HUES48 (cell line): ENCODE results near the gene PMS1.
"Not testable (repeated sequence)": the region's sequence is repeated elsewhere in the genome, so short reads cannot be mapped to it uniquely, and the experiment has no call there.

Experiments used
- H3K27ac ChIP-seq: one replicate; pipeline ENCODE4 v1.7.0; 2013; ENCODE audit warnings: low read depth, low read length, inconsistent platforms
- H3K27me3 ChIP-seq: 2 replicates; pipeline ENCODE4 v1.6.1; 2013; ENCODE audit warnings: mild to moderate bottlenecking, low read length; ENCODE audit not compliant: control insufficient read depth, insufficient read depth
- H3K36me3 ChIP-seq: 2 replicates; pipeline ENCODE4 v1.6.1; 2013; ENCODE audit warnings: low read length; ENCODE audit not compliant: control insufficient read depth, insufficient read depth
- H3K4me1 ChIP-seq: 2 replicates; pipeline ENCODE4 v1.6.1; 2013; ENCODE audit warnings: mild to moderate bottlenecking, low read length; ENCODE audit not compliant: control insufficient read depth, insufficient read depth
- H3K4me3 ChIP-seq: 2 replicates; pipeline ENCODE4 v1.5.1; 2013; ENCODE audit warnings: mild to moderate bottlenecking, low read depth, low read length
- H3K9ac ChIP-seq: 2 replicates; pipeline ENCODE4 v1.6.1; 2013; ENCODE audit warnings: mild to moderate bottlenecking, low read depth, low read length, moderate library complexity
- H3K9me3 ChIP-seq: 2 replicates; pipeline ENCODE4 v1.6.1; 2013; ENCODE audit warnings: low read length; ENCODE audit not compliant: control insufficient read depth, insufficient read depth

PMS1 gene

DNA sequence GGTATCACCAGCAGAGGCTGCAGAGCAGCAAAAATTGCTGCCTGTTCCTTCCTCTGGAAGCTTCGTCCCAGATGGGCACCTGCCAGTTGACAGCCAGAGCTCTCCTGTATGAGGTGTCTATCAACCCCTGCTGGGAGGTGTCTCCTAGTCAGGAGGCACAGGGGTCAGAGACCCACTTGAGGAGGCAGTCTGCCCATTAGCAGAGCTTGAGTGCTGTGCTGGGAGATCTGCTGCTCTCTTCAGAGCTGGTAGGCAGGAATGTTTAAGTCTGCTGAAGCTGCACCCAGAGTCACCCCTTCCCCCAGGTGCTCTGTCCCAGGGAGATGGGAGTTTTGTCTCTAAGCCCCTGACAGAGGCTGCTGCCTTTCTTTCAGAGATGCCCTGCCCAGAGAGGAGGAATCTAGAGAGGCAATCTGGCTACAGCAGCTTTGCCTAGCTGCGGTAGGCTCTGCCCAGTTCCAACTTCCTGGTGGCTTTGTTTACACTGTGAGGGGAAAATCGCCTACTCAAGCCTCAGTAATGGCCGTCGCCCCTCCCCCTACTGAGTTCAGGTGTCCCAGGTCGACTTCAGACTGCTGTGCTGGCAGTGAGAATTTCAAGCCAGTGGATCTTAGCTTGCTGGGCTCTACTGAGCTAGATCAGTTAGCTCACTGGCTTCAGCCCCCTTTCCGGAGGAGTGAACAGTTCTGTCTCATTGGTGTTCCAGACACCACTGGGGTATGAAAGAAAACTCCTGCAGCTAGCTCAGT lies 108.5 kb downstream of the PMS1 start:
- H3K4me1 ChIP-seq, H3K36me3 ChIP-seq, H3K27me3 ChIP-seq, H3K4me3 ChIP-seq, H3K27ac ChIP-seq, H3K9me3 ChIP-seq, H3K9ac ChIP-seq: not testable (repeated sequence)

DNA sequence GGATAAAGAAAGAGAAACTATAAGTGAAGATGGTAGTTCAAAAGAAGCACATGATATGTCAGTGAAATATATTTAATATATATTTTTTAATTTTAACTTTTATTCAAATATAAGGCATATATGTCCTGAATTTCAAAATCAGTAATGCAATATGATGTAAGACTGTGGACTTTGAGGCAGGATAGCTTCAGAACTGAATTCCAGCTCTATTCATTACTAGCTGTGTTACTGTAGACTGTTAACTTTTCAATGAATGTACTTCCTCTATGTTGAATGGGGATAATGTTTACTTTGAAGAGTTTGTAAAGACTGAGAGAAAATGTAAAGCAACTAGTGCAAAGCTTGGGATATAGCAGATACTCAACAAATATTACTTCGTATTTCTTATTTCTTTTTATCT lies 112.6 kb downstream of the PMS1 start:
- Histone ChIP-seq H3K9ac (no peak overlapping the region), H3K9me3 (no peaks in the 10 kb centered on the region; the same call in 1 of the 2 replicates), H3K27me3 (no peaks in the 10 kb centered on the region), H3K4me1 (no peaks in the 10 kb centered on the region), H3K4me3 (no peak overlapping the region), H3K36me3 (no peaks in the 10 kb centered on the region), H3K27ac (no peak overlapping the region)

DNA sequence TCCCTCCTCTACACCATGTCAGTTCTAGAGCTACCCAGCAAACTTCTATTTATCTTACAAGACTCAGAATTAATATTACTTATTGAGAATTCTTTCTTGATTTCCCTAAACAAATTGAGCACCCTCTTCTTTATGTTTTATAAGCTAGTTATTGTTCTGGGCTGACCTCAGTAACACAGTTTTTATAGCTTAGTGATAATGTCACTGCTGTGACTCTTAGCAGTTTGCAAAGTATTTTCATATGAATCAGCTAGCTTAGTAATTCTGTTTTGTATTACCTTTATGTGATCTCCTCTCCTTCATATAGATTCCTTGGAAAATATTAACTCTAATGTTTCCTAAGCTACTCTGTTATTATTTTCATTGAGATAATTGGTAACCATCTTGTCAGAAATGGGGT lies 114.9 kb downstream of the PMS1 start:
- H3K4me1 ChIP-seq, result no peaks in the 10 kb centered on the region
- H3K9ac ChIP-seq, result no peak overlapping the region
- no peak overlapping the region for H3K27ac ChIP-seq
- H3K27me3 ChIP-seq, result no peaks in the 10 kb centered on the region
- no peaks in the 10 kb centered on the region for H3K36me3 ChIP-seq
- no peak overlapping the region for H3K4me3 ChIP-seq
- H3K9me3 ChIP-seq, result no peaks in the 10 kb centered on the region

DNA sequence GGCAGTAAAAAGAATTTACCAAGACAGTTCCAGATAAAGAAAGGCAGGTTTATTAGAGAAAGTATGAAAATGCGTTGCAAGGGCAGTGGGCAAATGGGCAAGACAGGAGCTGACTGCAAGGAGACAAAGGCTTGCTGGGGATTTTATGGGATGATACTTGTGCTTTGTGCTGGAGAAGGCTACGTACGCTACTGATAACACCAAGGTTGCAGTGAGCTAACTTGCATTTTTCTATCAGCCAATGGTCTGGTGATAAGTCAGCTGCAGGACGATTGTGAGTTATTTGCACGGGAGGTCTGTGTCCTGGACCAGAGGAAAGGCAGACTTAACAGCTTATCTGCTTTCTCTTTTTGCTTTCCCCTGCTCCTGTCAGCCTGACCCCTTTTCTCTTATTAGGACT lies 116.5 kb downstream of the PMS1 start:
- no peaks in the 10 kb centered on the region for H3K4me1 ChIP-seq
- no peak overlapping the region for H3K27ac ChIP-seq
- H3K4me3 ChIP-seq, result no peak overlapping the region
- H3K36me3 ChIP-seq, result no peaks in the 10 kb centered on the region
- no peaks in the 10 kb centered on the region for H3K27me3 ChIP-seq
- H3K9me3 ChIP-seq, result no peaks in the 10 kb centered on the region
- no peak overlapping the region for H3K9ac ChIP-seq

- Histone ChIP-seq H3K4me1 (no peaks in the 10 kb centered on the region), H3K27me3 (no peaks in the 10 kb centered on the region), H3K9me3 (no peaks in the 10 kb centered on the region), H3K36me3 (no peaks in the 10 kb centered on the region), H3K9ac (no peak overlapping the region), H3K27ac (no peak overlapping the region), H3K4me3 (no peak overlapping the region)
Observed at GRCh38 chr2:189901664-189902063, 117.4 kb downstream of the PMS1 start.

- Histone ChIP-seq H3K27me3 (no peaks in the 10 kb centered on the region), H3K36me3 (no peaks in the 10 kb centered on the region), H3K4me1 (no peaks in the 10 kb centered on the region), H3K27ac (no peak overlapping the region), H3K9me3 (no peaks in the 10 kb centered on the region; the same call in 1 of the 2 replicates), H3K4me3 (no peak overlapping the region), H3K9ac (no peak overlapping the region)
Observed at GRCh38 chr2:189913821-189914220, 129.6 kb downstream of the PMS1 start.

- Histone ChIP-seq H3K4me1 (no peaks in the 10 kb centered on the region), H3K9me3 (no peaks in the 10 kb centered on the region; the same call in 1 of the 2 replicates), H3K27ac (no peak overlapping the region), H3K9ac (no peak overlapping the region), H3K4me3 (no peak overlapping the region), H3K27me3 (no peaks in the 10 kb centered on the region), H3K36me3 (no peaks in the 10 kb centered on the region)
Observed at GRCh38 chr2:189916651-189917050, 132.4 kb downstream of the PMS1 start.
